IPS DF 6.9 (cell line): Measurements from ENCODE around the gene NOD1.

Experiments used
- DNase-seq: peaks from one replicate; pipeline ENCODE4 v3.0.0-alpha.2; 2013; ENCODE audit warnings: low read depth, low spot score
- H3K27ac ChIP-seq: one replicate; pipeline ENCODE4 v1.5.1; 2013; ENCODE audit warnings: low read length, control low read depth
- H3K27me3 ChIP-seq: 2 replicates; pipeline ENCODE4 v1.6.1; 2013; ENCODE audit warnings: mild to moderate bottlenecking, low read length; ENCODE audit not compliant: control insufficient read depth, insufficient read depth
- H3K36me3 ChIP-seq: 2 replicates; pipeline ENCODE4 v1.6.1; 2013; ENCODE audit warnings: low read length; ENCODE audit not compliant: control insufficient read depth, insufficient read depth
- H3K4me1 ChIP-seq: 2 replicates; pipeline ENCODE4 v1.6.1; 2013; ENCODE audit warnings: low read length; ENCODE audit not compliant: control insufficient read depth, insufficient read depth
- H3K4me3 ChIP-seq: 2 replicates; pipeline ENCODE4 v1.5.1; 2013; ENCODE audit warnings: mild to moderate bottlenecking, low read length
- H3K9me3 ChIP-seq: 2 replicates; pipeline ENCODE4 v1.6.1; 2013; ENCODE audit warnings: low read length, inconsistent platforms; ENCODE audit not compliant: control insufficient read depth, insufficient read depth
- WGBS: extraction: QIAGEN DNeasy Blood & Tissue Kit; methylation state at CpG from one replicate; pipeline ENCODE4 v1.1.7; 2013; ENCODE audit warnings: mixed read lengths, missing lambda C conversion rate; ENCODE audit not compliant: insufficient read length, insufficient coverage; 5-methylcytosine and 5-hydroxymethylcytosine counted together

Gene NOD1

DNA sequence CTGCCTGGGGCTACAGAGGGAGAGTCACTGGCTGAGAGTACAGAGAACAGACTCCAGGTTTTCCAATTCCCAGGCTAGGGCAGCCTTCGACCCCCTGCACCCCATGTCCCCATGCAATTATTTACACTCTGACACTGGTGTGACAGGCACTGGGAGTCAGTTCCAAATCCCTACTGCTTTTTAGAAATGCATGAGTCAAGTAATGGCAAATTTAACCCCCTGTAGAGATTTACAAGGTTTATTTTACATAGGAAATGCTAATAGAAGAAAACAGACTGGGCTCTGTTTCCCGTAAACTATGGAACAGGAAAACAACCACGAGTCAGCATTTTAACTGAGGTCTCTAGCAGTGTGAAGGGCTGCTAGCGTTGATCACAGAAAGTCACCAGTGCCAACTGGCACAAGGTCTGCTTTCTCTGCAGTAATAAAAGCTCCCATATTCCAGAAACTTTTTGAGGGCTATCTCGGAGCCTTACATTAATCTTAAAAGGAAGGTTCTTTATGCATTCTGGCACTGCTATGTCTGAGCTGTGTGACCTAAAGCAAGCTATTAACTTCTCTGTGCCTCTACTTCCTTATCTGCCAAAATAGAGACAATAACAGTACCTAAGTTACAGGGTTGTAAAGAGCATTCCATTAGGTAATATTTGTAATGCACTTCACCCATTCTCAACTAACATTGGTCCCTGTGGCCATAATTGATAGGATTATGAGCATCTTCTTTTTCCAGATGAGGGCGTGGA lies 28.2 kb downstream of the NOD1 start:
- Histone ChIP-seq H3K4me3 (no peak overlapping the region), H3K4me1 (peaks cover 3% of the 10 kb centered on the region; the same call in 1 of the 2 replicates), H3K36me3 (no peaks in the 10 kb centered on the region; the same call in 1 of the 2 replicates), H3K27me3 (no peaks in the 10 kb centered on the region), H3K9me3 (no peaks in the 10 kb centered on the region), H3K27ac (no peak overlapping the region)
- no CpG with 5 or more reads among the region's 6 CpGs for WGBS
- DNase-seq, result no peak

GRCh38 chr7:30448461-30449189 lies 30.0 kb downstream of the NOD1 start:
- Histone ChIP-seq H3K9me3 (no peaks in the 10 kb centered on the region), H3K36me3 (no peaks in the 10 kb centered on the region; the same call in 1 of the 2 replicates), H3K27me3 (no peaks in the 10 kb centered on the region), H3K4me3 (no peak overlapping the region), H3K27ac (no peak overlapping the region), H3K4me1 (peaks cover 3% of the 10 kb centered on the region; the same call in 1 of the 2 replicates)
- WGBS, result no CpG with 5 or more reads among the region's 10 CpGs
- DNase-seq, result no peak

GRCh38 chr7:30447466-30447865 lies 31.1 kb downstream of the NOD1 start:
- H3K36me3 ChIP-seq, result no peaks in the 10 kb centered on the region; the same call in 1 of the 2 replicates
- no CpG with 5 or more reads among the region's 8 CpGs for WGBS
- no peak for DNase-seq

GRCh38 chr7:30446266-30446665 lies 32.3 kb downstream of the NOD1 start:
- no peak overlapping the region for H3K4me3 ChIP-seq
- no peak for DNase-seq
- no CpG with 5 or more reads among the region's 4 CpGs for WGBS
- no peaks in the 10 kb centered on the region for H3K9me3 ChIP-seq
- no peaks in the 10 kb centered on the region for H3K4me1 ChIP-seq
- H3K36me3 ChIP-seq, result no peaks in the 10 kb centered on the region; the same call in 1 of the 2 replicates
- H3K27me3 ChIP-seq, result no peaks in the 10 kb centered on the region
- no peak overlapping the region for H3K27ac ChIP-seq

More at GRCh38 chr7:30447466-30447865, 31.1 kb downstream of the NOD1 start:
- H3K27ac ChIP-seq, result no peak overlapping the region
- H3K4me3 ChIP-seq, result no peak overlapping the region
- H3K4me1 ChIP-seq, result peaks cover 3% of the 10 kb centered on the region; the same call in 1 of the 2 replicates
- no peaks in the 10 kb centered on the region for H3K9me3 ChIP-seq
- H3K27me3 ChIP-seq, result no peaks in the 10 kb centered on the region

- Histone ChIP-seq H3K9me3 (no peaks in the 10 kb centered on the region), H3K27me3 (no peaks in the 10 kb centered on the region), H3K27ac (no peak overlapping the region), H3K4me3 (no peak overlapping the region), H3K4me1 (no peaks in the 10 kb centered on the region), H3K36me3 (no peaks in the 10 kb centered on the region; the same call in 1 of the 2 replicates)
- no CpG with 5 or more reads among the region's 7 CpGs for WGBS
- DNase-seq, result no peak
Measured at GRCh38 chr7:30445770-30446169, 32.8 kb downstream of the NOD1 start.

DNA sequence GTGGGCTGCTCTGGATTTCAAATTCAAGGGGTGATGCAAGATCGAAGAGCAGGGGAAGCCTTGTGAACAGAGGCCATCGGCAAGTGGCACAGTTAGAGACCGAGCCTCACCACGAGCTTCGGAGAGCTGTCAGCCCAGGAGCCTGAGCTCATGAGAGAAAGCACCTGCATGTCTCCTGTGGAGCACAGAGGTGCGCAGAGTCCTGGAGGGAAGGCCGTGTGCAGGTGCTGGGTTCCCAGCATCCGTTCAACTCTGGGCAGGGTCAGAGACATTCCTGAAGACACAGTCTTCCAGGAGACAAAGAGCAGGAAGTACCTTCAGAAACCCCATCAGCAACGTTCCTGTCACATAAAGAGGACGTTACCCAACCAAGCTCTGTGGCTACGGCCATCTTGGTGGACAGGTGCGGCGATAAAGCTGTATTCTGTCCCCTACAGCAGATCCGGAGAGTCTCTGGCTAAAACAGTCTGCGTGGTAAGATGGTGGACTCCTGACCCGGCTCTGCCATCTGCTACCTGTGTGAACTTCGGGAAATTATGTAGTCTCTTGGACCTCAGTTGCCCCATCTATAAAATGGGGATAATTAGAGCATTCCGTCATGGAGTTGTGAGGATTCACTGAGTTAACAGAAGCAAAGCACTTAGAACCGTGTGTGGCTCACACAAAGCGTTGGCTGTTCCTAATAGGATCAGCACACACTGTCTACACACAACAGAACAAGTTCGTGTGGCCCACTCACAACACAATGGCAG lies 40.6 kb downstream of the NOD1 start:
- H3K27ac ChIP-seq, result no peak overlapping the region
- no peak overlapping the region for H3K4me3 ChIP-seq
- no peaks in the 10 kb centered on the region for H3K9me3 ChIP-seq
- no peaks in the 10 kb centered on the region for H3K36me3 ChIP-seq
- no peaks in the 10 kb centered on the region for H3K27me3 ChIP-seq
- no CpG with 5 or more reads among the region's 21 CpGs for WGBS
- no peak for DNase-seq
- H3K4me1 ChIP-seq, result peaks cover 5% of the 10 kb centered on the region; the same call in 1 of the 2 replicates

GRCh38 chr7:30436518-30436917 lies 42.1 kb downstream of the NOD1 start:
- no peak for DNase-seq
- no peaks in the 10 kb centered on the region for H3K9me3 ChIP-seq
- H3K27ac ChIP-seq, result no peak overlapping the region
- peaks cover 5% of the 10 kb centered on the region; the same call in 1 of the 2 replicates for H3K4me1 ChIP-seq
- H3K4me3 ChIP-seq, result no peak overlapping the region
- no CpG with 5 or more reads among the region's 1 CpG for WGBS
- no peaks in the 10 kb centered on the region for H3K36me3 ChIP-seq
- H3K27me3 ChIP-seq, result no peaks in the 10 kb centered on the region

DNA sequence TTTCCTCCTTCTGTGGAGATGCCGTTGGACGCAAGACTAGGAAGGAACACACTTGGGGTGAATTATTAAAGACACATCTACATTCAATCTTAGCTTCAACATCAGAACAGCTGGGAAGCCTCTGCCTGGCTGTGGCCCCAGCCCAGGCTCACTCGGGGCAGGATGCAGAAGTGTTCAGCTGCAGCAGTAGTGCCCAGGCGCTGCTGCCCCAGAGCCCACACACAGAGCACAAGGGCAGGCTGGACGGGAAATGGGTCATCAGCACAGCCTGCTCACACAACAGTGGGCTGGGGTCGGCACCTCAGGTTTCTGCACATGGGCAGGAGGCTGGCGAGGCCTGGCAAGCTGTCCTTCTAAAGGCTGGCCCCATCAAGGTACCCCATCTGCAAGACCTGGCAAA lies 42.5 kb downstream of the NOD1 start:
- Histone ChIP-seq H3K4me1 (peaks cover 5% of the 10 kb centered on the region; the same call in 1 of the 2 replicates), H3K4me3 (no peak overlapping the region)
- no peak for DNase-seq

DNA sequence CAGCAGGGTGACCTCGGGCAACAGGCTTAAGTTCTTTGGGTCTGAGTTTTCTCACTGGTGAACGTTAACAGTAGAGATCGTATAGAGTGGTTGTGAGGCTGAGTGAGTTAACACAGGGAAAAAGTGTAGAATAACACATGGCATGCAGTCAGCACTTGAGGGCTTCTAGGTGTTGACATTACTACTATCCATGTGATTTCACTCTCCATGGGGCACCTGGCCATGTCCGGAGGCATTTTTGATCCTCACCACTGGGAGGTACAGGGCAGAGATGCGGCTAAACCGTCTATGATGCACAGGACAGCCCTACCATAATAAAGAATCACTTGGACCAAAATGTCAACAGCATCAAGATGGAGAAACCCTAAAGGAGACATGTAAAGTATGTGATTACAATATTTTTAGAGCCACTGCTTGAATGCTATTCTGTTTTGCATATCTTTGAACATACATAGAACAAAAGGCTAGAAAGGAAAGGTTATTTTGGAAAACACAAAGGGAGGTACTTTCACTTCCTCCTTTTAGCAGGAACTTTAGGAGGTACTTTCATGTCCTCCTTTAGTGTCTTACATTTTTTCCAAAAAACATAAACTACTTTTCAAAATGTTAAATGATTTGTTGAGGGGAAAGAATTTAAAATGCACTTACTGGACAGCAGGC lies 44.3 kb downstream of the NOD1 start:
- no CpG with 5 or more reads among the region's 6 CpGs for WGBS
- H3K27me3 ChIP-seq, result no peaks in the 10 kb centered on the region
- no peak overlapping the region for H3K27ac ChIP-seq
- no peaks in the 10 kb centered on the region for H3K36me3 ChIP-seq
- peaks cover 5% of the 10 kb centered on the region; the same call in 1 of the 2 replicates for H3K4me1 ChIP-seq
- H3K9me3 ChIP-seq, result no peaks in the 10 kb centered on the region
- DNase-seq, result no peak
- H3K4me3 ChIP-seq, result no peak overlapping the region

More for the DNA sequence above, 42.5 kb downstream of the NOD1 start:
- no CpG with 5 or more reads among the region's 7 CpGs for WGBS
- H3K27me3 ChIP-seq, result no peaks in the 10 kb centered on the region
- H3K36me3 ChIP-seq, result no peaks in the 10 kb centered on the region
- H3K27ac ChIP-seq, result no peak overlapping the region
- H3K9me3 ChIP-seq, result no peaks in the 10 kb centered on the region

GRCh38 chr7:30433506-30433905 lies 45.1 kb downstream of the NOD1 start:
- H3K27ac ChIP-seq, result no peak overlapping the region
- H3K4me3 ChIP-seq, result no peak overlapping the region
- H3K9me3 ChIP-seq, result no peaks in the 10 kb centered on the region
- whole genome bisulfite sequencing, result no CpG with 5 or more reads among the region's 1 CpG
- H3K27me3 ChIP-seq, result no peaks in the 10 kb centered on the region
- no peak for DNase-seq
- no peaks in the 10 kb centered on the region for H3K36me3 ChIP-seq
- H3K4me1 ChIP-seq, result peaks cover 5% of the 10 kb centered on the region; the same call in 1 of the 2 replicates
